GM11168 (cell line): ENCODE measurements around the gene EPX.
"Not testable (repeated sequence)": the region's sequence is repeated elsewhere in the genome, so short reads cannot be mapped to it uniquely, and the experiment has no call there.

Experiments used
- in situ Hi-C: fragments of 300-500 bp; cut with MboI; formaldehyde crosslinking; loops from one replicate; pipeline ENCODE4 v1.12.0; 2022; ENCODE audit warnings: low sequenced_read_pairs; ENCODE audit not compliant: unreplicated experiment

EPX gene, protein sequence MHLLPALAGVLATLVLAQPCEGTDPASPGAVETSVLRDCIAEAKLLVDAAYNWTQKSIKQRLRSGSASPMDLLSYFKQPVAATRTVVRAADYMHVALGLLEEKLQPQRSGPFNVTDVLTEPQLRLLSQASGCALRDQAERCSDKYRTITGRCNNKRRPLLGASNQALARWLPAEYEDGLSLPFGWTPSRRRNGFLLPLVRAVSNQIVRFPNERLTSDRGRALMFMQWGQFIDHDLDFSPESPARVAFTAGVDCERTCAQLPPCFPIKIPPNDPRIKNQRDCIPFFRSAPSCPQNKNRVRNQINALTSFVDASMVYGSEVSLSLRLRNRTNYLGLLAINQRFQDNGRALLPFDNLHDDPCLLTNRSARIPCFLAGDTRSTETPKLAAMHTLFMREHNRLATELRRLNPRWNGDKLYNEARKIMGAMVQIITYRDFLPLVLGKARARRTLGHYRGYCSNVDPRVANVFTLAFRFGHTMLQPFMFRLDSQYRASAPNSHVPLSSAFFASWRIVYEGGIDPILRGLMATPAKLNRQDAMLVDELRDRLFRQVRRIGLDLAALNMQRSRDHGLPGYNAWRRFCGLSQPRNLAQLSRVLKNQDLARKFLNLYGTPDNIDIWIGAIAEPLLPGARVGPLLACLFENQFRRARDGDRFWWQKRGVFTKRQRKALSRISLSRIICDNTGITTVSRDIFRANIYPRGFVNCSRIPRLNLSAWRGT

DNA sequence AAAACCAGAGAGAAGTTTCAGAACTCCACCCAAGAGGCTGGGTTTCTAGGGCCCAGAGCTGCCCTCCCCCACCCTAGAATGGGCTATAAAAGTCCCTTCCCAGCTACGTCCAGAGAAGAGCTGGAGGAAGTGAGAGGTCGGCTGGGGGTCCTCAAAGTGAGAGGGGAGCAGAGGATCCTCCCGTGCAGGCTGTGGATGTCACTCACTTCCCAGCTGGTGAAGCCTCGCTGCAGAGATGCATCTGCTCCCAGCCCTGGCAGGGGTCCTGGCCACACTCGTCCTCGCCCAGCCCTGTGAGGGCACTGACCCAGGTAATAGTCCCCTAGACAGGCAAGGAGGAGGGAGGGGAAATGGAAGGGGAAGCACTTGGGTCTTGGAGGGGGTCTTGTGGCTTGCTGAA is at the start of gene EPX:
Gene EPX, plus strand, starts transcription at position 115 of the 400 bp plus-strand sequence. Its CDS starts 121 bp downstream, at position 236.
- in situ Hi-C loops, result no loop called here

DNA sequence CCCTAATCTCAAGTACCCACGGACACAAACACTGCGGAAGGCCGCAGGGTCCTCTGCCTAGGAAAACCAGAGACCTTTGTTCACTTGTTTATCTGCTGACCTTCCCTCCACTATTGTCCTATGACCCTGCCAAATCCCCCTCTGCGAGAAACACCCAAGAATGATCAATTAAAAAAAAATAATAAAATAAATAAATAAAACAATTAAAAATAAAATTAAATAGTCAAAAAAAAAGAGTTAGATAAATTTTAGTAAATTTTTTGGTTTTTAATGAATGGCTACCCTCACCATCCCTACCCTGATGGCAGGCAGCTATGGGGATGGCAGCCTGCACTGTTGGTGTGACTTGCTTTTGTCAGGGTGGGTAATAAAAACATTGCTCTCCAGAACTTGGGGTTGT is 49.2 kb upstream of the EPX start:
- in situ Hi-C loops, result not testable (repeated sequence)

DNA sequence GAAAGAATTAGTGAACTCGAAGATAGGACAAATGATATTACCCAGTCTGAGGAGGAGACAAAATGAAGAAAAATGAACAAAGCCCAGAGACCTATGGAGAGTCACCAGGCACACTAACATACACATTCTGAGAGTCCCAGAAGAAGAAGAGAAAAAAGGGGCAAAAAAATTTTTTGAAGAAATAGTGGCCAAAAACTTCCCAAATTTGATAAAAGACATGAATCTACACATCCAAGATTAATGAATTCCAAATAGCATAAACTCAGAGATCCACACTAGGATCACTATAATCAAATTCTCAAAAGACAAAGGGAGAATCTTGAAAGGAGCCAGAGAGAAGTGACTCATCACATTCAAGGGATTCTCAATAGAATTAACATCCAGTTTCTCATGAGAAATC is 47.7 kb upstream of the EPX start:
- in situ Hi-C loops, result no loop called here

DNA sequence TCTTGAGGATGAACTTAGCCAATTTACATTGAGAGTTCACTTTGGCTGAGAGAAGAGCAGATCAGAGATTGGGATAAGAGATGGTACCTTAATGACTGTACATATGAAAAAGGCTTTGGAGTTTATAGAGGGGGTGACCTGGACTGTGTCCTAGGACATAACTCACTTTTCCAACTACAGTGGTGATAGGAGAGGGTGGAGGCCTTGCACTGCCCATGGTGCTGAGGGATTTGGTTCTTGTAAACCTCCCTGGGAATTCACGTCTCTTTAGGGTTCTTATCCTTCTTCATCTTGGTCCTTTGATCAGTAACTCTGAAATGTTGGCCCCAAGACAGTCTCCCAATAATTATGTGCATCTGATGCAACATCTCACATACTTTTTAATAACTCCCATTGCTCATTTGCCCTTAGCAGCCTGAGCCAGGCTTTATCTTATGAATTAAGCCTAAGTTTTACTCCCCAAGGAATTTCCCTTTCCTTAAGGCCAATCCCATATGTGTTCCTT is 44.5 kb upstream of the EPX start, which contains the start of gene OR4D1:
Gene OR4D1, plus strand, starts transcription at position 455 of the 505 bp plus-strand sequence. CDS start 6,770 bp downstream, outside the sequence.
- in situ Hi-C loops, result no loop called here

DNA sequence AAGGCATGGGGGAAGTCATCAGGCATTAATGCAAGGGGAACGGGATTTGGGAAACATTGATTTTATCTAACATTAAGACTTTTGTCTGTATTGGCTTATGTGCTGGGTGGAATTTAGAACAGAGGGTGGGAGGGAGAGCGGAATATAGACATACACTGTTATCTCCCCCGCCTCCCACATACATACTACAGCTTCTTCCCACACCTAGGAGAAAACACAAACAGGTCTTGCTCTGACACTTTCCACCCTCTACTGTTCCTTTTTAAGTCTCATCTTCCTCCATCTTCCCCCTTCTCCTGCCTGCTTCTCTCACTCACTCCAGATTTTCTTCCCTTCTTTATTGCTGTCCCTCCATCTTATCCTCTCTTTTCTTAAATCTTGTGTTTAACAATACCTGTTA is 43.9 kb upstream of the EPX start:
- in situ Hi-C loops, result no loop called here

DNA sequence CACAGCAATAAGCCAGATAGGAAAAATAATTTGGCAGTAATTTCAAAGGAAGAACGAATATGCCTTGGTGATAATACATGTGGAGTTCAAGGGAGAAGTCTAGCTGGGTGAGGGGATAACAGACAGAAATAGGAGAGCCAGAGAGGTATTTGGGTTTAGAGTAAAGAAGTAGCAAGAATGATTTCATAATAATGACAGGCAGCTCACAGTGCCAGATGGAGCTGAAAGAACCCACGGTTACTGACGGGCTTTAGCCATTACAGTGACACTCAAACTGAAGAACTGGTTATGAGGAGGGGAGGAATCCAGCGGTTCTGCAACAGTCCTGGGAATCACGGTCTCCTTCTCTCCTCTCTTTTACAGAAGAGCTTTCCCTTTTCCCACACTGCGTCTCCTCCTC is 42.1 kb upstream of the EPX start:
- in situ Hi-C loops, result no loop called here

DNA sequence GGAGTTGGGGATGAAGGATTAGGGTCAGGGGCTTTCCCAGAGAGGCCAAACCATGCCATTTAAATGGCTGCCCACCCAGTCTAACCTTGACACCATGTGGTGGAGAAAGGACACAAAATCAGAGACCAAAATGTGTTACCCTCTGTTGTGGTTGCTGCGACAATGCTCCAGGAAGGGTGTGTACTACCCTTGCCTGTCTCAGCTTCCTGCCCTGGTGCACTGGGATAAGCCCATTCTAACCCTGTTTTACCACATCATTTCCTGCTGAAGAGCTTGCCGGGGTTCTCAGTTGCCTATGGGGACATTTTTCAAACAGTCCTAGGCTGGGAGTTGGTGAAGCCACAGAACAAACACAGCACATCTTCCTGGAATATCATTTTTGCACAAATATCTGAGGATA is 39.5 kb upstream of the EPX start:
- in situ Hi-C loops, result no loop called here

DNA sequence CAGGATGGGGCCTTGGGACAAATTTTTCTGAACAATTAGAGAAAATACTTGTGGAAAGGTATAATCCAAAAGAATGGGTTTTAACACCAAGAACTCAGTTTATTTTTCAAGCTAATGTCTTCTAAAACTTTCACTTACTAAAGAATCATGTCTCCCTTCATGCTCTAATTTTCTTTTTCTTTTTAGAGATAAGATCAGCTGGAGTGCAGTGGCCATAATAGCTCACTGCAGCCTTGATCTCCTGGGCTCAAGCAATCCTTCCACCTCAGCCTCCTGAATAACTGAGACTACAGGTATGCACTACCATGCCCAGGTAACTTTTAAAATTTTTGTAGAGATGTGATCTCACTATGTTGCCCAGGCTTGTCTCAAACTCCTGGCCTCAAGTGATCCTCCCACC is 38.9 kb upstream of the EPX start:
- in situ Hi-C loops, result no loop called here

DNA sequence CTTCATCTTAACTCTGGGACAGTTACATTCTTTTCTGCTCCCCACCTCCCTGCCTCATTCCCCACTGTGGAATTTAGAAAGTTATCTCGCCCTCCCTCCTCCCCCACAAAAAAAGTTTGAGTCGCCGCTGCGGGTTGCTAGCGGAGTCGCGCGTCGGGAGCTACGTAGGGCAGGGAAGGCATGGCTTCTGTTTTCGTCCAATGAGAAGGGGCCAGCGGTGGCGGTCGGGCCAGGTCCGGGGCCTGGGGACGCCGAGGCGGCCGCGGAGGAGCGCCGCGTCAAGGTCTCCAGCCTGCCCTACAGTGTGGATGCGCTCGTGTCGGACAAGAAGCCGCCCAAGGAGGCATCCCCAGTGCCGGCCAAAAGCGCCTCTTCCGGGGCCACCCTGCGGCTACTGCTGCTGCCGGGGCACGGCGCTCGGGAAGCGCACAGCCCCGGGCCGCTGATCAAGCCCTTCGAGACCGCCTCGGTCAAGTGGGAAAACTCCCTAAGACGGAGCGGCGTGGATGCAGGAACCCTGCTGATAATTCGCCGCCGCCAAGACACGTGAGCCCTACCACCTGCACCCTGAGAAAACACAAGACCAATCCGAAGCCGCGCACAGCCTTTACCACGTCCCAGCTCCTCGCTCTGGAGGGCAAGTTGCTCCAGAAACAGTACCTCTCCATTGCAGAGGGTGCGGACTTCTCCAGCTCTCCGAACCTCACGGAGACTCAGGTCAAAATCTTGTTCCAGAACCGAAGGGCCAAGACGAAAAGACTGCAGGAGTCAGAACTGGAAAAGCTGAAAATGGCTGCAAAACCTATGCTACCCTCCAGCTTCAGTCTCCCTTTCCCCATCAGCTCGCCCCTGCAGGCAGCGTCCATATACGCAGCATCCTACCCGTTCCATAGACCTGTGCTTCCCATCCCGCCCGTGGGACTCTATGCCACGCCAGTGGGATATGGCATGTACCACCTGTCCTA is 35.4 kb upstream of the EPX start:
- in situ Hi-C loops, result no loop called here

DNA sequence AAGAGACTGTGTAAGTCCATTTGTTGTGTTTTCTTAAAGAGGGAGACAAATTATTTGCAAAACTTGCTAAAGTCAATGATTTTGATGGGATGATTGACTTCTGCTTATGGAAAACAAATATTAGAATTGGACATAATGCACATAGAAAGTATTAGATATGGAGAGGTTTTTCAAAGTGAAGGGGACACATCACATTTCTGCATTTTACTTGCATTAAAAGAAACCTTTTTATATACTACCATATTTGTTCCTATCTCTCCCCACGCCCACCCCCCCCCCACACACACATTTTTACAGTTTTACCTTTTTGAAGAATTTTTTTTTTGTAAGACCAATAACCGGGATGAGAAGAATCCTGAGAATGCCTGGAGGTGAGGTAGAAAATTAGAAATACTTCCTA is 34.3 kb upstream of the EPX start:
- in situ Hi-C loops, result no loop called here

DNA sequence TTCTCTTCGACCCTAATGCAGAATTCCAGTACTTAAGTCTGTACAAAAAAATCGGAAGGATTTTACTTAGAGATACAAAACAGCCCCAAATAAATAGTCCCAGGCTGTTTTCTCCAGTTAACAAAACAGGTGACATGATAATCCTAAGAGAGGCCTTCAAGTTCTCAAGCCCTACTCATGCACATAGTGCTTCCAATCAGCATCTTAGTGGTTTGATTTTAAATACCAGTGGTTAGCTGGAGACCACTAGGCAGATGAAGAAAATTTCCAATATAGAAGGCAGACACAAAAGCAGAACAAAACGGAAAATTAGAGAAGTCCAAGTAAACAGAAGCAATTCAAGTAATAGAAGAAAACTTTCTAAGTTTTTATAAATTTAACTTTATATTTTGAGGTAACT is 31.0 kb upstream of the EPX start:
- in situ Hi-C loops, result no loop called here

DNA sequence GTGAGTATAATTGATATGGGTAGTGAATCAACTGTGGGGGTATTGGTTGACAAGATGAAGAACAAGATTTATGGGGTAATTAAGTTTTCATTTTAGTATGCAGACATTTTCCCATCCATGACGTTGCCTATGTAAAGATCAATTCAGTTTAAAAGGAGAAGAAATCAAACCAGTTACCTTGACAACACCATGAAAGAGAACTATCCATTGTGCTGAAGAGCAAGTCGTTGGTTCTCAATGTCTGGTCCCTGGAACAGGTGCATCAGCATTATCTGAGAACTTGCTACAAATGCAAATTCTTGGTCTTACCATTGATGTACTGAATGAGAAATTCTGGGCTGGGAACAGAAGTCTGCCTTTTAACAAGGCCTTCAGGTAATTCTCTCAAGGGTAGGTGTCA is 26.5 kb upstream of the EPX start:
- in situ Hi-C loops, result no loop called here

DNA sequence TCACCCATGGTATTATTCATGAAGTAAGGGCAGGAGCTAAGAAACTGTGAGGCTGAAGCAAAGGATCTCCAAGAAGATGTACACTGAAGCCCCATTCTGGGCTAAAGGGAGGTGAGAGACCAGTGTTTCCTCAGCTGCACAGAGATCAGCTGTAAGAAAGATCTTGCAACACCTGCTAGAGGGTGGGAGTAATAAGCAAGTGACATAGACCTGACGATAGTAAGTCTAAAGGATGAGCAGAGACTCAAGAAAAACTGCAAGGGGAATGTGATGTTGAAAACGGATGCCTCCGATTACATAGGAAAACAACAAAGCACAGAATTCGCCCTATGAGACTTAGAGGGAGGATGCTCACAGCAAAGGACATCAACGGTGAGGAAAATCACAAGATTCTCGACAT is 25.8 kb upstream of the EPX start, which contains the start of gene OR4D2:
Gene OR4D2, plus strand, starts transcription at position 301 of the 400 bp plus-strand sequence. CDS start 2,674 bp downstream, outside the sequence.
- in situ Hi-C loops, result no loop called here

DNA sequence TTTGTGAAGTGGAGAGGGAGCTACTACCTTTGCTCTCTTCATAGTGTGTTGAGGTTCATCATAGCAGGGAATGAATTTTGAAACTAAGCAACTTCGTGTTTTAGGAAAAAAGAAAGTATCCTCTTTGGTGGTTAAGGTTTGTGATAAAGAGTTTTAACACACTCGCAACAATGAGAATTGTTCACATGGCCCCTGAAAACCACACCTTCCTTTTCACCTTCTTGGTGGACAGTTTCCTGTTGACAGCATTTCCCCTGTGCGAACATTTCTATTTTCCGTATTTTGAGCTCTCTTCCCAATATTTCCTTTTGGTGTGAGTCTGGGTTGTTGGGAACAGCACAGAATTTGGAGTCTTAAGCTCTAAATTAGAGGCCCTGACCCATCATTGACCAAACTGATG is 21.9 kb upstream of the EPX start:
- in situ Hi-C loops, result no loop called here

DNA sequence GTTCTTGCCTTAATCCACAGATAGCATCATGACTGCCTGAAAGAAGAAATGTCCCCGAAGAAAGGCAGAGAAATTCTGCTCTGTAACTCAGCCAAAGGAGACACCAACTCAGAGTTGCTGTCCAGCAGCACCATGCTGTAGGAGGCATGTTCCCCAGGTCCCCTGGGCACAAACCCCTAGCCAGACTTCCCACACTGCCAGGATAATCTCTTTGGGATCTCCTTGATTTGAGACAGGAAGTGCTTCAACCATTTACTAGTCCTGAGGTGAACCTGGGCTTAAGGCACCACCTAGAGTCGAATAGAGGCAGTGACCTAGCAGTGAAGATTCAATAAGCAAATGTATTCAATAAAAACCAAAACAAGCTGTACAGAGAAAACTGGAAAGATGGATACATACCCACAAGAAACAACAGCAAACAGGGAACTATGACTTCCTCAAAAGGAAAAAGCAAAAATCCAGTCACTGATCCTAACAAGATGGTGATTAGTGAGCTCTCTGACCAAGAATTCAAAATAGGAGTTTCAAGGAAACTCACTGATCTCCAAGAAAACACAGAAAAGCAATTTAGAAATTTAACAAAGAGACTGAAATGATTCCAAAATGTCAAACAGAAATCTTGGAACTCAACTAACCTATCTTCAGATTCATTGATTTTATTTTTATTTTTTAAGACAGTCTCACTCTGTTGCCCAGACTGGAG is 20.0 kb upstream of the EPX start:
- in situ Hi-C loops, result no loop called here

DNA sequence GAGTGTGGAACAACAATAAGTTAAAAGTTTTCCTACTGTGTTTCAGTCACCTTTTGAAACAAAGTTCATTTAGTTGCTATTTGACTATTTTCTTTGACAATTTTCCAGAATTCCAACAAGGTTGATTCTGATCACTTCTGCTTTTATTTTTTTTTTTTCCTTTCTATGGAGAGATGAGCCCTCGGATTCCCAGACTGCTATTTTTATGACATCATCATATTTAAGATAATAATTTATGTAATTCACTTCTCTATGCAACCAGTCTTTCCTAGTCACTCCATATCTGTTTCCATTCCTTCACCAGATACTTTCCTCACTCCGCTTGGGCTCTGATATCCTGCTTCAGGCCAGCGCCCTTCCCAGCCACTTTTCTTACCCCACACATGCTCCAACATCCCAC is 17.7 kb upstream of the EPX start:
- in situ Hi-C loops, result no loop called here

DNA sequence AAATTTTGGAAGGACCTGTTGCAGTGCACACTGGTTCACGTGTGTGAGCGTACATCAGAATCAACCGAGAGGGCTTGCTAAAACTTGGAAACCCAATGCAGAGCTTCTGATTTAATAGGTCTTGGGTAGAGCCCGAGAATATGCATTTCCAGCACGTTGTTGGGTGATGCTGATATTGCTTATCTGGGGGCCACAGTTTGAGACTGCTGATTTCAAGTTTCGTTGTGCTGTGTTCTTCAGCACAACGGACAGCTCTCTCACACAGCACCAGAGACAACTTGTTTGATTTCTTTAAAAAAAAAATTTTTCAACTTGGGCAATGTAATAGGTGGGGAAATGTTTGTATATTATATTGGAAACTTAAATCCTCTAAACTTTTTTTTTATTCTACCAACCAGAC is 16.3 kb upstream of the EPX start:
- in situ Hi-C loops, result no loop called here

DNA sequence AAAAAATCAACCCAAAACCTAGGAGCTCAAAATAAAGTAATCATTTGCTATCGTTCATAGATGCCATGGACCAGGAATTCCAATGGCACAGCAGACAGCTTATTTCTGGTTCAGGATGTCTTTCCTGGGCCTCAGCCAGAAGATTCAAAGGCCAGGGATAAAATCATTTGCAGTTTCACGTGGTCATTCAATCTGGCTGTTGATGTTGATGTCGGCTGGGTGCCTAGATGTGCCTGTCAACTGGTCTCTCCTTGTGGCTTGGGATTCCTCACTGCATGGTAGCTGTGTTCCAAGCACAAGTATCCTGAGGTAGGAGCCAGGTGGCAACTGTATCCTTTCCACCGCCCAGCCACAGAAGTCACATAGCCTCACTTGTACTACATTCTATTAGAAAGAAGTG is 10.7 kb upstream of the EPX start:
- in situ Hi-C loops, result no loop called here

DNA sequence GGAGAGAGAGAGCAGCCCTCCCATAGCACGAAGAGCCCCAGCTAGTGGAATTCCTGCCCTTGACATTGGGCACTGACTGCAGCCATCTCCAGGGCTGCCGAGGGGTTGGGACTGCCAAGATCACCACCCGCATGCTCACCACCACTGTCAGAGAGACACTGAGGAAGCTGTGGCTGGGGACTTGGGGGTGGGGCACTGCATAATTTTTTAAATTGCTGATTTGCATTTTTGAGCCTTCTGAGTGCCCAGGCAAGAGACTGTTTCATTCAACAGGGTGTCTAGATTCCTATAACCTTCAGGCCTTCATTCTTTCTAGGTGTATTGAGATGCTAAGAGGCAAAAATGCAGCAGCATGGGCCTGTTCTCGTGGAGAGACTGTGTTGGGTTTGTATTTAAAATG is 9.0 kb upstream of the EPX start:
- in situ Hi-C loops, result no loop called here
